ENCODE measurements around the gene LINC01488. TPM values are rescaled to one million over a fixed set of nuclear protein-coding genes. Genes with fewer than 3 reads are reported as not detected.

Gene LINC01488
- total and polyA plus RNA-seq, 9 of the 15 experiments (the other 6 are each of a cell fraction or from before 2014, with no cell fraction given) = not detected

GRCh38 chr11:69484427-69485259 lies 3.2 kb downstream of the LINC01488 start:
- Histone ChIP-seq H4K20me1 (replicated peaks; ENCODE audit: control insufficient read depth, insufficient read depth, low read length) (no peaks in the 10 kb centered on the region), H3K4me1 (replicated peaks in 1 of 2; ENCODE audit: control insufficient read depth in 2 of 2, insufficient read depth in 2 of 2, low read length in 2 of 2) (peaks cover 0 to 47% of the 10 kb centered on the region in 2 experiments; a peak in 2 of 5 replicates), H2AFZ (ENCODE audit: low read depth, low read length) (no peak overlapping the region), H3K36me3 (ENCODE audit: control insufficient read depth, insufficient read depth, low read length) (no peaks in the 10 kb centered on the region), H3K9me3 (replicated peaks; ENCODE audit: control insufficient read depth, insufficient read depth, low read depth, low read length) (no peaks in the 10 kb centered on the region), H3K27ac (ENCODE audit: extremely low read depth, low read depth, low read length) (no peak overlapping the region), H3K9ac (ENCODE audit: insufficient read depth in 1 of 2, low read depth in 2 of 2, low read length in 2 of 2) (no peak overlapping the region), H3K4me2 (ENCODE audit: insufficient read depth, low read length) (no peak overlapping the region), H3K79me2 (ENCODE audit: control insufficient read depth, insufficient read depth, low read length) (no peaks in the 10 kb centered on the region), H3K4me3 (no peak overlapping the region), H3K27me3 (ENCODE audit: control insufficient read depth in 2 of 2, insufficient read depth in 2 of 2, low read length in 2 of 2) (peaks cover 4 to 81% of the 10 kb centered on the region in 2 experiments), H3K9me1 (ENCODE audit: control insufficient read depth, insufficient read depth, low read length) (no peaks in the 10 kb centered on the region)
- 7% methylated on average over 6 of the region's 13 CpGs for WGBS (ENCODE audit: insufficient coverage, low coverage, missing lambda C conversion rate)
- POLR2A ChIA-PET = no interaction called here
- TF ChIP-seq SETDB1 (IDR thresholded peaks at IDR 0.05; ENCODE audit: low read length) = no peak
- TF ChIP-seq PRDM10 (IDR thresholded peaks at IDR 0.05; ENCODE audit: partially characterized antibody) = peak; percentile 88
- TF ChIP-seq MCM2 (IDR thresholded peaks at IDR 0.05; ENCODE audit: low read depth) = no peak
- no peak for TF ChIP-seq ZBTB2 (IDR thresholded peaks at IDR 0.05)
- BruUV-seq (replicated peaks) = no TSS peak
- intact Hi-C loops (cut with micrococcal nuclease) = no loop called here
- DNase-seq (ENCODE audit: extremely low read depth in 1 of 4, low spot score in 3 of 4) (no peak), ATAC-seq (no peak), FAIRE-seq (no peak)
- CTCF ChIA-PET (ENCODE audit: low intra/inter-chr PET ratio) = no interaction called here
- in situ Hi-C loops (cut with MboI) = no loop called here

Data from K562 (cell line).